NCI-H345 treated with DMSO at 0.1 percent for 48 hours (cell line): Measurements from ENCODE around the gene TRMT112.
A peak's percentile ranks its signal among the peaks of the same experiment; 100 is the strongest.
"Not testable (repeated sequence)": the region's sequence is repeated elsewhere in the genome, so short reads cannot be mapped to it uniquely, and the experiment has no call there.

ENCODE experiments used
- DNase-seq: peaks from one replicate; lab custom pipeline; 2025; ENCODE audit not compliant: unreplicated experiment; lab: John Stamatoyannopoulos, UW

TRMT112 gene

GRCh38 chr11:64331569-64332371 lies 14.4 kb upstream of the TRMT112 start:
- DNase-seq = peak; percentile 15

DNA sequence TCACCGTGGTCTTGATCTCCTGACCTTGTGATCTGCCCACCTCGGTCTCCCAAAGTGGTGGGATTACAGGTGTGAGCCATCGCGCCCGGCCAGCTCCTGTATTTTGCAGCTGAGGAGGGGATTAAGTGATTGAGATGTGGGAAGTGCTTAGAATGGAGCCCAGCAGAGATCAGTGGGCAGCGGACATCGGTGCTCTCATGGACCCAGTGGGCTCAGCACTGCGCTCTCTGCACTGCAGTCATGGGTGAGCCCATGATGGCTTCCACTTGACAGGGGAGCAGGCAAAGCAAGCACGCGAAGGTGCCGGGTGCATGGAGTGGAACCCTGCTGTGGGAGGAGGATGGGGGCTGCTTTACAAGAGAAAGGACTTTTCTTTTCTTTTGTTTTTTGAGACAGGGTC lies 13.5 kb upstream of the TRMT112 start:
- DNase-seq = no peak

GRCh38 chr11:64327993-64328392 lies 10.6 kb upstream of the TRMT112 start:
- DNase-seq = no peak

DNA sequence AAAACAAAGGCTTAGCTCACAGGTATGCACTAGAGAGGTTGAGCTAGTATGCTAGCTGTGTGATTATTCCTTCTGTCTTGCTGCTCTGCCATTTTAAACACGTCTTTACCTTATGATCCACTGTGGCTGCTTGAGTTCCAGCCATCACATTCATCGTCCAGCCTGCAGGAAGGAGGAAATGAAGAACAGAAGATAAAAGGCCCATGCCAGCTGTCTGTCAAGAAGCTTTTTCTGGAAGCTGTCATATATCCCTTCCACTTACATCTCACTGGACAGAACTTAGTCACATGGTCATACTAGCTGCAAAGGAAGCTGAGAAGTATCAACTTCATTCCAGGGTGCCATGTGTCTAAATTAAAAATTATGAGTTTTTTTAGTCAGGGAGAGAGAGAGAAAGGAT lies 10.0 kb upstream of the TRMT112 start:
- DNase-seq = no peak

GRCh38 chr11:64324692-64325469 lies 7.5 kb upstream of the TRMT112 start:
- DNase-seq = no peak

DNA sequence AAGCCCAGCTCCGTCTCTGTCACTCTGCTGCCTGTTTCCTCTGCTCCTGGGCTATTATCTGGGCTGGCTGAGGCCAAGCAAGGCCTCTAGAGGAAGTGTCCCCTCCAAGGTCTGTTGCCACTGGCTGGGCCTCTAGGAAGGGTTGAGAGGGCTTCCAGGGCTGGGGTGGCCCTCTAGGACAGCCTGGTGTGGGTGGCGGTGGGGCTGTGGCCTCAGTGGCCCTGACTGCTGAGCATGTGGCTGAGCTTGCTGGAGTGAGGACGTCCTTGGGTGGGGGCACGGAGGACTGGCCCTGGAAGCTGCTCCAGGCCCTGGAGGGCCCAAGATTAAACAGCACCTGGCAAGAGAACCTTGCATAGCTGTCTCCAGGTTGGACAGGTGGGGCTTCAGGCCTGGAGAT lies 6.6 kb upstream of the TRMT112 start:
- not testable (repeated sequence) for DNase-seq

- no peak for DNase-seq
These were observed 6.0 kb upstream of the TRMT112 start for GRCh38 chr11:64323373-64323772.

- no peak for DNase-seq
These were observed 5.5 kb upstream of the TRMT112 start for GRCh38 chr11:64322925-64323260.

DNA sequence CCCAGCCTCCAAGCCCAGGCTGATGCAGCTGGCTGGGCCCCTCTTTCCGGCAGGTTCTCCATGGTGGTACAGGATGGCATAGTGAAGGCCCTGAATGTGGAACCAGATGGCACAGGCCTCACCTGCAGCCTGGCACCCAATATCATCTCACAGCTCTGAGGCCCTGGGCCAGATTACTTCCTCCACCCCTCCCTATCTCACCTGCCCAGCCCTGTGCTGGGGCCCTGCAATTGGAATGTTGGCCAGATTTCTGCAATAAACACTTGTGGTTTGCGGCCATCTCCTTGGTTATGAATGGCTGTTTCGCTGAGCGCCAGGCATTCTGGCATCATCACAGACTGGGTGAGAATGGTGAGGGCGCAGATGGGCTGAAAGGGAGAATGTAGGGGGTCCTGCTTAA lies 4.2 kb upstream of the TRMT112 start:
- DNase-seq = no peak

DNA sequence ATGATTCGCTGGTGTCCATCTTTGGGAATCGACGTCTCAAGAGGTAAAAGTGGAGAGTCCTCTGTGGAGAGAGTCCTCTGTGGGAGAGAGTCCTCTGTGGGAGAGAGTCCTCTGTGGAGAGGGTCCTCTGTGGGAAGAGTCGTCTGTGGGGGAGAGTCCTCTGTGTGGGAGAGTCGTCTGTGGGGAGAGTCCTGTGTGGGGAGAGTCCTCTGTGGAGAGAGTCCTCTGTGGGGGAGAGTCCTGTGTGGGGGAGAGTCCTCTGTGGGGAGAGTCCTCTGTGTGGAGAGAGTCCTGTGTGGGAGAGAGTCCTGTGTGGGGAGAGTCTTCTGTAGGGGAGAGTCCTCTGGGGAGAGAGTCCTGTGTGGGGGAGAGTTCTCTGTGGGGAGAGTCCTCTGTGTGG lies 3.7 kb upstream of the TRMT112 start:
- no peak for DNase-seq

DNA sequence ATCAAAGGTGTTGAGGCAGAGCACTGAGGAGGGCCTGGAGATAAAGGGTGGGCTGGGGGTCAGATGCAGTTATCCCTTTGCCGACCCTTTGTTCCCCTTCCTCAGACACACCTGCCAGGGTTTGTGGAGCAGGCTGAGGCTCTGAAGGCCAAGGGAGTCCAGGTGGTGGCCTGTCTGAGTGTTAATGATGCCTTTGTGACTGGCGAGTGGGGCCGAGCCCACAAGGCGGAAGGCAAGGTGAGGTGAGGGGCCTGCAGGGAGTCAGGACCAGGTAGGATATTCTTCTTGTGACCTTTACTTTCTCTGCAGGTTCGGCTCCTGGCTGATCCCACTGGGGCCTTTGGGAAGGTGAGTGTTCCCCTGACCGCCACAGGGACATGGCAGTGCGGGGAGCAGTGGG lies 3.2 kb upstream of the TRMT112 start:
- no peak for DNase-seq

GRCh38 chr11:64318766-64319761 lies 1.7 kb upstream of the TRMT112 start:
- DNase-seq = no peak

- peak; percentile 96 for DNase-seq
These were observed 804 bp upstream of the TRMT112 start, which contains the start of gene PRDX5 for GRCh38 chr11:64317961-64318765. Gene PRDX5 (plus strand): TSS chr11:64318121. CDS start chr11:64318216, 95 bp downstream.

GRCh38 chr11:64316672-64317324 lies 561 bp downstream of the TRMT112 start:
- no peak for DNase-seq

DNA sequence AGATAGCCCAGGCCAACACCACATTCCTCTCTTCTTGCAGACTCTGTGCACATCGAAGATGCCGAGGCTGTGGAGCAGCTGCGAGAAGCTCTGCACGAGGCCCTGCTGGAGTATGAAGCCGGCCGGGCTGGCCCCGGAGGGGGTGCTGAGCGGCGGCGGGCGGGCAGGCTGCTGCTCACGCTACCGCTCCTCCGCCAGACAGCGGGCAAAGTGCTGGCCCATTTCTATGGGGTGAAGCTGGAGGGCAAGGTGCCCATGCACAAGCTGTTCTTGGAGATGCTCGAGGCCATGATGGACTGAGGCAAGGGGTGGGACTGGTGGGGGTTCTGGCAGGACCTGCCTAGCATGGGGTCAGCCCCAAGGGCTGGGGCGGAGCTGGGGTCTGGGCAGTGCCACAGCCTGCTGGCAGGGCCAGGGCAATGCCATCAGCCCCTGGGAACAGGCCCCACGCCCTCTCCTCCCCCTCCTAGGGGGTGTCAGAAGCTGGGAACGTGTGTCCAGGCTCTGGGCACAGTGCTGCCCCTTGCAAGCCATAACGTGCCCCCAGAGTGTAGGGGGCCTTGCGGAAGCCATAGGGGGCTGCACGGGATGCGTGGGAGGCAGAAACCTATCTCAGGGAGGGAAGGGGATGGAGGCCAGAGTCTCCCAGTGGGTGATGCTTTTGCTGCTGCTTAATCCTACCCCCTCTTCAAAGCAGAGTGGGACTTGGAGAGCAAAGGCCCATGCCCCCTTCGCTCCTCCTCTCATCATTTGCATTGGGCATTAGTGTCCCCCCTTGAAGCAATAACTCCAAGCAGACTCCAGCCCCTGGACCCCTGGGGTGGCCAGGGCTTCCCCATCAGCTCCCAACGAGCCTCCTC lies 1.5 kb downstream of the TRMT112 start:
- not testable (repeated sequence) for DNase-seq

DNA sequence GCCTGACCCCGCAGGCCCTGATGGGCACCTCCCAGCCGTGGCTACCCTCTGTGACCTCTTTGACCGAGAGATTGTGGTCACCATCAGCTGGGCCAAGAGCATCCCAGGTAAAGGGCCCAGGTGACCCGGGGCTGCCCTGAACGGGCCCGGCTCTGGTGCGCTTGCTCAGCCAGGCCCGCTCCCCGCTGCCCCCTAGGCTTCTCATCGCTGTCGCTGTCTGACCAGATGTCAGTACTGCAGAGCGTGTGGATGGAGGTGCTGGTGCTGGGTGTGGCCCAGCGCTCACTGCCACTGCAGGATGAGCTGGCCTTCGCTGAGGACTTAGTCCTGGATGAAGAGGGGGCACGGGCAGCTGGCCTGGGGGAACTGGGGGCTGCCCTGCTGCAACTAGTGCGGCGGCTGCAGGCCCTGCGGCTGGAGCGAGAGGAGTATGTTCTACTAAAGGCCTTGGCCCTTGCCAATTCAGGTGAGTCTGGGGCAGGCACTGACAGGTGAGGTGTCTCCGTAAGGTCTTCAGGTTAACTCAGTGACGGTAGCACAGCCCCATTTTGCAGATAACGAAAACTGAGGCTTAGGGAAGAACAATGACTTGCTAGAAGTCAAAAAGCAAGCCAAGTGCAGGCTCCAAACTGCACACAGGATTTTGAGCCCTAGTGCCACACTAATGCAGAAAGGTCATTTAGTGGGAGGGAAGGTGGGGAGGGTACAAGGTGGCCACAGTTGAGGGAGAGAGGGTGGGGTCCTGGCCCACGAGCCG lies 2.4 kb downstream of the TRMT112 start:
- no peak for DNase-seq

DNA sequence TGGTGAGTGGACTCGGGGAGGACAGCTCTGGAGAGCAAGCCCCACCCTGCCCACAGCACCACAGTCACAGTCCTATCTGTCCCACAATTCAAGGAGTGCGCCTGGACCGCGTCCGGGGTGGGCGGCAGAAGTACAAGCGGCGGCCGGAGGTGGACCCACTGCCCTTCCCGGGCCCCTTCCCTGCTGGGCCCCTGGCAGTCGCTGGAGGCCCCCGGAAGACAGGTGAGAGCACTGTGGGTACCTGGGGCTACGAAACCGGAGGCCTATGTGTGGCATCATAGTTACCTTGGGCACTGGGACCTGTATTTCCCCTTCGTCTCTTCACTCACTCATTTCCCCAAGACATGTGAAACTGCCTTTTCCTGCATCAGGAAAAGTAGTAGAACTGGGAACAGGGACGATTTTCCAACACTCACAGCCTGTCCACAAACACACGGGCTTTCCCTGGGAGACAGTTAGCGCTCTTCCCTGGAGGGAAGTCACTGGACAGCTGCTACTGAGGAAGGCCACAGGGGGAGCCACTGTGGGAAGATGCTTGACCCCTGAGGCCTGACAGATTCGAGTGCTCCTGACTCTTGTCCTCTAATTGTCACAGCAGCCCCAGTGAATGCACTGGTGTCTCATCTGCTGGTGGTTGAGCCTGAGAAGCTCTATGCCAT lies 3.1 kb downstream of the TRMT112 start:
- DNase-seq = no peak
